Transverse colon (tissue), 3 donors: ENCODE results near the gene KIF2A.

Experiments used
- CTCF ChIP-seq, 5 experiments: fragments of 200-600 bp in 3 of 5; fragments of 450-650 bp in 2 of 5; sonication (generic) in 3 of 5; IDR thresholded peaks; 1 replicate in 2 of 5; 2 replicates in 3 of 5; pipeline ENCODE4 v1.5.1; 2016 to 2017; ENCODE audit warnings: antibody characterized with exemption in 5 of 5, inconsistent platforms in 3 of 5, mild to moderate bottlenecking in 2 of 5, moderate library complexity in 1 of 5
- POLR2A ChIP-seq: fragments of 450-650 bp; IDR thresholded peaks from one replicate; pipeline ENCODE4 v1.6.1; 2016; ENCODE audit warnings: antibody characterized with exemption, mild to moderate bottlenecking, moderate library complexity

- no peak for TF ChIP-seq POLR2A
- TF ChIP-seq CTCF (IDR thresholded peaks at IDR 0.05): no peak
These were observed 68.1 kb downstream of the KIF2A start for GRCh38 chr5:62374090-62374489.
